NCI-H345 (cell line): ENCODE measurements around the gene LUM.

Source experiments
- DNase-seq: peaks from one replicate; lab custom pipeline; 2025; lab: John Stamatoyannopoulos, UW

Gene LUM

GRCh38 chr12:91111366-91112325, at the start of gene LUM:
LUM (minus strand) TSS chr12:91111494; CDS start chr12:91108979, 2,515 bp downstream.
- no peak for DNase-seq

- DNase-seq: no peak
Measured at GRCh38 chr12:91161009-91161408, 49.7 kb upstream of the LUM start.

- no peak for DNase-seq
Measured at GRCh38 chr12:91155990-91156389, 44.7 kb upstream of the LUM start.

GRCh38 chr12:91154131-91154530, 42.8 kb upstream of the LUM start:
- DNase-seq: no peak

- DNase-seq: no peak
Measured at GRCh38 chr12:91144053-91144452, 32.8 kb upstream of the LUM start.

- DNase-seq: no peak
Measured at GRCh38 chr12:91143206-91143605, 31.9 kb upstream of the LUM start.

GRCh38 chr12:91142221-91142631, 30.9 kb upstream of the LUM start:
- DNase-seq: no peak

- no peak for DNase-seq
Measured at GRCh38 chr12:91140026-91140931, 29.0 kb upstream of the LUM start.

GRCh38 chr12:91139286-91139685, 28.0 kb upstream of the LUM start:
- no peak for DNase-seq

- no peak for DNase-seq
Measured at GRCh38 chr12:91138337-91138920, 27.1 kb upstream of the LUM start.

GRCh38 chr12:91133871-91134270, 22.6 kb upstream of the LUM start:
- no peak for DNase-seq

- no peak for DNase-seq
Measured at GRCh38 chr12:91129662-91130362, 18.5 kb upstream of the LUM start.

GRCh38 chr12:91127751-91128150, 16.5 kb upstream of the LUM start:
- DNase-seq: no peak

GRCh38 chr12:91127306-91127705, 16.0 kb upstream of the LUM start:
- no peak for DNase-seq

- DNase-seq: no peak
Measured at GRCh38 chr12:91126516-91126915, 15.2 kb upstream of the LUM start.

GRCh38 chr12:91123236-91123916, 12.1 kb upstream of the LUM start:
- DNase-seq: no peak

- DNase-seq: no peak
Measured at GRCh38 chr12:91120781-91121180, 9.5 kb upstream of the LUM start.

- DNase-seq: no peak
Measured at GRCh38 chr12:91119089-91119488, 7.8 kb upstream of the LUM start.

GRCh38 chr12:91113621-91114020, 2.3 kb upstream of the LUM start:
- DNase-seq: no peak

GRCh38 chr12:91110311-91110924, 876 bp downstream of the LUM start:
- DNase-seq: no peak
